GM06990 (cell line): ENCODE data around the gene FHIP1B.

Experiments used
- DNase-seq: peaks from one replicate; pipeline ENCODE4 v3.0.0-alpha.2; 2011; ENCODE audit not compliant: insufficient read length; ENCODE audit errors: extremely low read depth
- H3K27me3 ChIP-seq: replicated peaks from 2 replicates; pipeline ENCODE4 v1.6.0; 2011; ENCODE audit warnings: low read length; ENCODE audit not compliant: control insufficient read depth, insufficient read depth
- H3K36me3 ChIP-seq: 2 replicates; pipeline ENCODE4 v1.5.1; 2011; ENCODE audit warnings: low read length; ENCODE audit not compliant: control insufficient read depth, insufficient read depth
- H3K4me3 ChIP-seq: replicated peaks from 2 replicates; pipeline ENCODE4 v1.5.1; 2011; ENCODE audit warnings: low read depth, mild to moderate bottlenecking, control low read depth, low read length
- CTCF ChIP-seq: IDR thresholded peaks from 2 replicates; pipeline ENCODE4 v1.5.1; 2011; ENCODE audit warnings: low read length, control low read depth, mild to moderate bottlenecking, inconsistent platforms; ENCODE audit not compliant: insufficient read depth, poor library complexity, severe bottlenecking

FHIP1B gene

GRCh38 chr11:6170226-6170625 lies 64.2 kb downstream of the FHIP1B start, which contains the start of gene OR52B2:
OR52B2 (minus strand) TSS chr11:6170326; CDS start chr11:6170326, 0 bp downstream.
- H3K36me3 ChIP-seq: no peaks in the 10 kb centered on the region
- no peak for DNase-seq
- TF ChIP-seq CTCF: no peak
- H3K4me3 ChIP-seq: no peak within 1 kb of the TSS
- no peaks in the 10 kb centered on the region for H3K27me3 ChIP-seq
